ENCODE results near the gene BMPR2. TPM values are rescaled to one million over a fixed set of nuclear protein-coding genes. Genes with fewer than 3 reads are reported as not detected.
"Not testable (repeated sequence)": the region's sequence is repeated elsewhere in the genome, so short reads cannot be mapped to it uniquely, and the experiment has no call there.

BMPR2 gene
- total RNA-seq, 1 experiment from 2014 or later: 11.9 TPM

GRCh38 chr2:202514732-202515131 lies 138.6 kb downstream of the BMPR2 start:
- DNase-seq (ENCODE audit: extremely low read depth, low read depth): no peak

GRCh38 chr2:202519453-202519852 lies 143.3 kb downstream of the BMPR2 start:
- no peak for DNase-seq (ENCODE audit: extremely low read depth, low read depth)

- no peak for DNase-seq (ENCODE audit: extremely low read depth, low read depth)
Observed at GRCh38 chr2:202521470-202521869, 145.3 kb downstream of the BMPR2 start.

- no peak for DNase-seq (ENCODE audit: extremely low read depth, low read depth)
Observed at GRCh38 chr2:202529389-202529788, 153.3 kb downstream of the BMPR2 start.

GRCh38 chr2:202530038-202530437 lies 153.9 kb downstream of the BMPR2 start:
- DNase-seq (ENCODE audit: extremely low read depth, low read depth): no peak

GRCh38 chr2:202535290-202535689 lies 159.2 kb downstream of the BMPR2 start:
- not testable (repeated sequence) for DNase-seq (ENCODE audit: extremely low read depth, low read depth)

GRCh38 chr2:202541137-202541536 lies 165.0 kb downstream of the BMPR2 start:
- DNase-seq (ENCODE audit: extremely low read depth, low read depth): no peak

- DNase-seq (ENCODE audit: extremely low read depth, low read depth): no peak
Observed at GRCh38 chr2:202542142-202542541, 166.0 kb downstream of the BMPR2 start.

GRCh38 chr2:202545523-202545922 lies 169.4 kb downstream of the BMPR2 start:
- no peak for DNase-seq (ENCODE audit: extremely low read depth, low read depth)

- no peak for DNase-seq (ENCODE audit: extremely low read depth, low read depth)
Observed at GRCh38 chr2:202545931-202546330, 169.8 kb downstream of the BMPR2 start.

GRCh38 chr2:202546499-202547141 lies 170.5 kb downstream of the BMPR2 start:
- DNase-seq (ENCODE audit: extremely low read depth, low read depth): not testable (repeated sequence)

GRCh38 chr2:202548240-202548639 lies 172.1 kb downstream of the BMPR2 start:
- no peak for DNase-seq (ENCODE audit: extremely low read depth, low read depth)

GRCh38 chr2:202551000-202551399 lies 174.9 kb downstream of the BMPR2 start:
- not testable (repeated sequence) for DNase-seq (ENCODE audit: extremely low read depth, low read depth)

GRCh38 chr2:202555356-202555755 lies 179.2 kb downstream of the BMPR2 start:
- DNase-seq (ENCODE audit: extremely low read depth, low read depth): no peak

GRCh38 chr2:202560200-202560599 lies 184.1 kb downstream of the BMPR2 start:
- DNase-seq (ENCODE audit: extremely low read depth, low read depth): no peak

GRCh38 chr2:202564226-202564625 lies 188.1 kb downstream of the BMPR2 start:
- DNase-seq (ENCODE audit: extremely low read depth, low read depth): no peak

GRCh38 chr2:202566286-202566685 lies 190.2 kb downstream of the BMPR2 start:
- DNase-seq (ENCODE audit: extremely low read depth, low read depth): no peak

GRCh38 chr2:202574541-202574940 lies 198.4 kb downstream of the BMPR2 start:
- DNase-seq (ENCODE audit: extremely low read depth, low read depth): no peak

- DNase-seq (ENCODE audit: extremely low read depth, low read depth): not testable (repeated sequence)
Observed at GRCh38 chr2:202575194-202575593, 199.1 kb downstream of the BMPR2 start.

- DNase-seq (ENCODE audit: extremely low read depth, low read depth): no peak
Observed at GRCh38 chr2:202577250-202578183, 201.4 kb downstream of the BMPR2 start.

- not testable (repeated sequence) for DNase-seq (ENCODE audit: extremely low read depth, low read depth)
Observed at GRCh38 chr2:202582846-202583245, 206.7 kb downstream of the BMPR2 start.

GRCh38 chr2:202583709-202584219 lies 207.6 kb downstream of the BMPR2 start:
- DNase-seq (ENCODE audit: extremely low read depth, low read depth): no peak
